Measurements from ENCODE around the gene AUH.
"Not testable (repeated sequence)": the region's sequence is repeated elsewhere in the genome, so short reads cannot be mapped to it uniquely, and the experiment has no call there.

The AUH gene

DNA sequence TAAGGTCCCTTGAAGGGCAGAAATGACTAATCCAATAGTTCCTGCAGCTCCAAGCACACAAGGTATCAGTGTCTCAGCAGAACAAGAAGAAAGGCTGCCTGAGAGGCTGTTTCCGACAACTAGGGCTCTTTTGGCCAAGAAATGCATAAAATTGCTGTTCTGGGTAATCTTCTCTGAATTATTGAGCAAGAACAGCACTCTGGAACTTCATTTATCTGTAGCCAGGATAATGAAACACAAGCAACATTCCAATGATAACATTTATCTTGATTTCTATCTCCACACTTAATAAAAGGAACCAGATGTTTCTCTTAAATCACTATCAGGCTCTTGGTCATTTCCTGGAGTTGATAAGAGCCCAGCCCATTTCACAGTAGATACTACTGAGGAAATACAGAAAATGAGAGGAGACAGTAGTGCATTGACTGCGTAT, 17.0 kb upstream of the AUH start:
- DNase-seq: no peak

- DNase-seq: not testable (repeated sequence)
These were observed 16.3 kb upstream of the AUH start for GRCh38 chr9:91378054-91378453.

GRCh38 chr9:91376239-91376638, 14.5 kb upstream of the AUH start:
- DNase-seq: no peak

- DNase-seq: no peak
These were observed 13.2 kb upstream of the AUH start for GRCh38 chr9:91374939-91375338.

GRCh38 chr9:91371894-91372293, 10.2 kb upstream of the AUH start:
- DNase-seq: no peak

- DNase-seq: not testable (repeated sequence)
These were observed 8.3 kb upstream of the AUH start for GRCh38 chr9:91370006-91370405.

GRCh38 chr9:91364702-91365101, 3.0 kb upstream of the AUH start:
- DNase-seq: no peak

GRCh38 chr9:91364005-91364404, 2.3 kb upstream of the AUH start:
- no peak for DNase-seq

GRCh38 chr9:91362051-91362611, 413 bp upstream of the AUH start:
- no peak for DNase-seq

- DNase-seq: no peak
These were observed 997 bp downstream of the AUH start for GRCh38 chr9:91360551-91361290.

DNA sequence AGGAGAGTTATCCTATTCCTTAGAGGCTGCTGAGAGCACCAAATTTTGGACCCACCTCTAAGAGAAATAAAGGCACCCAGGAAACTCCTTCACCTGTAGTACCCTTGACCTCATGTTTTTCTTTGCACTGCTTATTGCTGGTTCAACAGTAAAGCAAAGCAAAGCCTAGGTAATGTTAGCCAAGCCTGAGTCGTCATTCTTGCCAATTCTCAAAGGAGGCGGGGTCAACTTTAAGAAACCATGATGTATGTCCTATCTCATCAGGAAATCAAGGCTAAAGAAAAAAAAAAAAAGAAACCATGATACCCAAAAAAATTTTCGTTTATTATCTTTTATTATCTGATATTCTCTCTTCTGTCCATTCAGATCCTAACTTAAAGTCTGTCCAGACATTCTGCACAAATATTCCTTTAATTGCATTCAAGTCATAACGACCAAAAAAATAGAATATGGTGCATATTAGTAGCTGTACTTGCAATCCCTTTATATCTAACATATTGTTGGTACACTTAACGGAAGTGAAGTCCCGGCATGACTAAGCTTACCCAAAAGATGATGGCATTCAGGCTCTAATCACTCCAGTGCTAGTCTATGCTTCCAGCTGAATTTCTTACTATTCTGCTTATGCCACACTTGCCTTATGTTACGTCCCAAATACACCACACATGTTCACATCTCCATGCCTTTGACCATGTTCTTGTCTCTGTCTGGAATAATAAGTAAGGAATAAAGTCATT, 1.8 kb downstream of the AUH start:
- DNase-seq: no peak

GRCh38 chr9:91359083-91359482, 2.6 kb downstream of the AUH start:
- DNase-seq: no peak

DNA sequence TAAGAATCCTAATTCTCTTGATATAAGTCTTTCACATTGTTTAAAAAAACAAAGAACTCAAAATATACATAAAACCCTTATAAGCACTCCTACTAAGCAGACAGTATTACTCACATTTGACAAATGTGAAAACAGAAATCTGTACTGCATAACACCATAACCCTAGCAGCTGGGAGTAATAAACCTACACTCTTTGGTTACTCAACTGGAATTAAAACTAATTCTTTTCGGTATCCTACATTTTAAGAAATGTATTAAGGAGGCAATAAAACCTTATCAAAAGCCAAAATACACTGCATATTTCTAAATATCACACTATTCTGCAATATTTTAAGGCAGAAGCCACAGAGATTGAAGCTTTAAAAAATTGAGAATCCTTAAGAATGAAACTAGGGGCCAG, 6.8 kb downstream of the AUH start:
- no peak for DNase-seq

- DNase-seq: no peak
These were observed 12.6 kb downstream of the AUH start for GRCh38 chr9:91349115-91349555.

- DNase-seq: no peak
These were observed 13.4 kb downstream of the AUH start for GRCh38 chr9:91348191-91348807.

DNA sequence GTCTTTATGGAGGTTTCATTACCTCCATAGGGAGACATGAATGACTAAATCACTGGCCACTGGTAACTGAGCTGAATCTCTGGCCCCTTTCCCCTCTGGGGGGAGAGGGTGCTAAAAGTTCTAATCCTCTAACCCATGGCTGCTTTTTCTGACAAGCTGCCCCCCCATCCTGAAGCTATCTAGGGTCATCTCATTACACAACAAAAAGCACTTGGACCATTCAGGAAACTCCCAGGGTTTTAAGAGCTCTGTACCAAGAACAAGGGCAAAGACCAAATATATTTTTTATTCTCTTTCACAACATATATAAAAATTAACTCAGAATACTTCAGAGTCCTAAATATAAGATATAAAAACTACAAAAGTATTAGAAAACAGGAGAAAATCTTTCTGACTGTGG, 14.3 kb downstream of the AUH start:
- no peak for DNase-seq

GRCh38 chr9:91346644-91347043, 15.1 kb downstream of the AUH start:
- no peak for DNase-seq

DNA sequence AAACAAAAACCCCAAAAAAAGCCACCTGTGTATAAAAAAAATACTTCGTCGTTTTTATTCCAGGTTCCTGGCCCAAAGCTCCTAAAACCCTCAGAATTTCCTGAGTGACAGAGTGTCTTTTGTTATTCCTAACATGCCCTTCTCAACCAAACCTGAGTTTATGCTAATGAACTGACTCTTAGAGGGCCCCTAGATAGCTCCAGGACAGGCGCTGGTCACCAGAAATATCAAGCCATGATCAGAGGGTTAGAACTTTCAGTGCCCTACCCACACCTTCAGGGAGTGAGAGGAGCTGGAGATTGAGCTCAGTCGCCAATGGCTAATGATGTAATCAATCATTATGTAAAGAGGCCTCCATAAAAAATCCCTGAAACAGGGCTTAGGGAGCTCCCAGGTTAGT, 15.7 kb downstream of the AUH start:
- DNase-seq: no peak

- DNase-seq: no peak
These were observed 19.1 kb downstream of the AUH start for GRCh38 chr9:91342575-91342974.

- no peak for DNase-seq
These were observed 20.0 kb downstream of the AUH start for GRCh38 chr9:91341749-91342148.

DNA sequence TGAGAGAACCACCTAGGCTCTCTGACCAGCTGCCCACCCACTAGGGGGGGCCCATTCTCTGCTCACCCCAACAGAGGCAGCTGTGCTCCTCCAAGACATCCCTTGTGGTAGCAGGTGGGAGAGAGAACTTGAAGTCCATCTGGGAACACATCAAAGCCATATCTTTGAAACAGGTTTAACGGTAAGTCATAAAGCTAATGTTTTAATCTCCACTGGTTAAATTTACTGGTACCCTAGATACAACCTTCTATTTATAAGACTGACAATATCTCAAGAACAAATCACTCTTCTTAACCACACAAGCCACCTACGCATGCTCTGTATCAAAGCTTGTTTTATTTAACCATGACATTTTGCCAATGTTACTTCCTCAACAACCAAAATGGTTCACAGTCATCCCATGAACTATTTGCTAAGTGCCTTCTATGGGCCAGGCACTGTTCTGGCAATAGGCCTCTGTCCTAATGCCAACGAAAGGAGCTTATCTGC, 20.4 kb downstream of the AUH start:
- no peak for DNase-seq

GRCh38 chr9:91340395-91340967, 21.2 kb downstream of the AUH start:
- no peak for DNase-seq

- DNase-seq: no peak
These were observed 23.0 kb downstream of the AUH start for GRCh38 chr9:91338681-91339080.
